GM23338 (cell line): ENCODE data around the gene TCF7. TPM values are rescaled to one million over a fixed set of nuclear protein-coding genes. Genes with fewer than 3 reads are reported as not detected.

Source experiments
- ATAC-seq: fragments of 200-7000 bp; cut with Tn5 transposase; 3 replicates; pipeline ENCODE4 v1.9.1; 2020
- DNase-seq: peaks from one replicate; pipeline ENCODE4 v3.0.0-alpha.2; 2015; ENCODE audit warnings: low spot score
- H2AFZ ChIP-seq: fragments of 200-600 bp; sonication (generic); 2 replicates; pipeline ENCODE4 v1.8.0; 2016; ENCODE audit warnings: antibody characterized with exemption, mild to moderate bottlenecking, moderate library complexity
- H3F3A ChIP-seq: fragments of 200-600 bp; sonication (generic); replicated peaks from 2 replicates; pipeline ENCODE4 v1.8.0; 2017; ENCODE audit warnings: antibody characterized with exemption, mixed run types, low read depth
- H3K27ac ChIP-seq: fragments of 200-600 bp; sonication (generic); 2 replicates; pipeline ENCODE4 v1.6.1; 2016; ENCODE audit warnings: low read depth
- H3K27me3 ChIP-seq: fragments of 200-600 bp; sonication (generic); 2 replicates; pipeline ENCODE4 v1.8.0; 2016; ENCODE audit warnings: mild to moderate bottlenecking, mixed run types, moderate library complexity; ENCODE audit not compliant: insufficient read depth
- H3K36me3 ChIP-seq: fragments of 200-600 bp; sonication (generic); 2 replicates; pipeline ENCODE4 v1.8.0; 2016; ENCODE audit warnings: mild to moderate bottlenecking; ENCODE audit not compliant: insufficient read depth
- H3K4me1 ChIP-seq: fragments of 200-600 bp; sonication (generic); 2 replicates; pipeline ENCODE4 v1.8.0; 2016; ENCODE audit warnings: mild to moderate bottlenecking, moderate library complexity; ENCODE audit not compliant: insufficient read depth
- H3K4me2 ChIP-seq: fragments of 200-600 bp; sonication (generic); 2 replicates; pipeline ENCODE4 v1.7.1; 2017; ENCODE audit warnings: mixed run types
- H3K4me3 ChIP-seq: fragments of 200-600 bp; sonication (generic); 2 replicates; pipeline ENCODE4 v1.6.1; 2016; ENCODE audit warnings: mixed run types
- H3K79me2 ChIP-seq: fragments of 200-600 bp; sonication (generic); replicated peaks from 2 replicates; pipeline ENCODE4 v1.8.0; 2017; ENCODE audit warnings: mild to moderate bottlenecking; ENCODE audit not compliant: insufficient read depth
- H3K9me2 ChIP-seq: fragments of 200-600 bp; sonication (generic); 2 replicates; pipeline ENCODE4 v1.8.0; 2017; ENCODE audit not compliant: insufficient read depth
- H4K20me1 ChIP-seq: fragments of 200-600 bp; sonication (generic); replicated peaks from 2 replicates; pipeline ENCODE4 v1.8.0; 2017; ENCODE audit warnings: mild to moderate bottlenecking; ENCODE audit not compliant: insufficient read depth
- H3K27ac Mint-ChIP-seq: 2 replicates; pipeline ENCODE4 v1.8.0; 2020; ENCODE audit warnings: inconsistent platforms, mild to moderate bottlenecking, moderate library complexity, mixed read lengths
- H3K27me3 Mint-ChIP-seq: 3 replicates; pipeline ENCODE4 v1.8.0; 2022; ENCODE audit warnings: low read depth, mild to moderate bottlenecking, moderate library complexity, mixed read lengths, inconsistent platforms; ENCODE audit not compliant: insufficient read depth, poor library complexity
- H3K36me3 Mint-ChIP-seq: 3 replicates; pipeline ENCODE4 v1.8.0; 2021; ENCODE audit warnings: low read depth, mild to moderate bottlenecking, inconsistent platforms, moderate library complexity, mixed read lengths
- H3K4me1 Mint-ChIP-seq: 3 replicates; pipeline ENCODE4 v1.8.0; 2020; ENCODE audit warnings: mild to moderate bottlenecking, inconsistent platforms, mixed read lengths
- H3K4me3 Mint-ChIP-seq: 3 replicates; pipeline ENCODE4 v1.8.0; 2021; ENCODE audit warnings: moderate library complexity, mild to moderate bottlenecking, inconsistent platforms, mixed read lengths
- H3K9me3 Mint-ChIP-seq: 3 replicates; pipeline ENCODE4 v1.8.0; 2020; ENCODE audit warnings: moderate library complexity, mild to moderate bottlenecking, inconsistent platforms, mixed read lengths
- CREB1 ChIP-seq: fragments of 250-450 bp; sonication (Bioruptor Pico); IDR thresholded peaks from 2 replicates; pipeline ENCODE4 v1.5.0; 2020; ENCODE audit warnings: low read depth, mild to moderate bottlenecking, moderate library complexity
- EZH2 ChIP-seq: fragments of 200-600 bp; sonication (generic); IDR thresholded peaks from one replicate; pipeline ENCODE4 v1.8.0; 2017; ENCODE audit warnings: antibody characterized with exemption, mild to moderate bottlenecking, low read depth; ENCODE audit not compliant: unreplicated experiment
- EZH2phosphoT487 ChIP-seq: fragments of 200-600 bp; sonication (generic); IDR thresholded peaks from one replicate; pipeline ENCODE4 v1.8.1; 2018; ENCODE audit warnings: antibody characterized with exemption; ENCODE audit not compliant: unreplicated experiment
- JUNB ChIP-seq: IDR thresholded peaks from one replicate; pipeline ENCODE4 v1.6.1; 2016; ENCODE audit warnings: antibody characterized with exemption; ENCODE audit not compliant: unreplicated experiment
- NANOG ChIP-seq: IDR thresholded peaks from 2 replicates; pipeline ENCODE4 v1.6.1; 2016; ENCODE audit warnings: antibody characterized with exemption, borderline replicate concordance
- POLR2AphosphoS5 ChIP-seq: IDR thresholded peaks from 2 replicates; pipeline ENCODE4 v1.6.1; 2016; ENCODE audit warnings: antibody characterized with exemption, low read depth
- STAT1 ChIP-seq: IDR thresholded peaks from one replicate; pipeline ENCODE4 v1.6.1; 2016; ENCODE audit warnings: antibody characterized with exemption; ENCODE audit not compliant: unreplicated experiment
- ZNF114 ChIP-seq: fragments of 250-450 bp; sonication (Bioruptor Pico); IDR thresholded peaks from 2 replicates; pipeline ENCODE4 v1.5.0; 2020; ENCODE audit warnings: mild to moderate bottlenecking, moderate library complexity
- ZNF331 ChIP-seq: fragments of 250-450 bp; sonication (Bioruptor Pico); IDR thresholded peaks from 2 replicates; pipeline ENCODE4 v1.5.0; 2020; ENCODE audit warnings: low read depth, mild to moderate bottlenecking, moderate library complexity
- polyA plus RNA-seq: library from polyadenylated mRNA; unstranded; fragments of >200 nt; fragmentation: Nextera tagmentation; extraction: Ambion mirVana; gene quantifications from 2 replicates; pipeline ENCODE4 v1.2.1, GENCODE V29; 2016
- total RNA-seq: library from RNA; depleted of rRNA; stranded (reverse); fragments of >200 nt; shearing (Covaris generic); gene quantifications from 2 replicates; pipeline ENCODE4 v1.2.3, GENCODE V29; 2014
- TF ChIP-seq, protein P1 (sequence below): IDR thresholded peaks from one replicate; pipeline ENCODE4 v1.6.1; 2018; ENCODE audit warnings: antibody characterized with exemption; ENCODE audit not compliant: unreplicated experiment
- TF ChIP-seq, protein P2 (sequence below), 2 experiments: fragments of 200-600 bp in 1 of 2; sonication (generic) in 1 of 2; conservative IDR thresholded peaks; 2 replicates each; pipeline versions ENCODE4 v1.5.1 to v1.6.1; 2016 to 2017; ENCODE audit warnings: antibody characterized with exemption in 2 of 2, low read depth in 2 of 2, mild to moderate bottlenecking in 2 of 2, moderate library complexity in 1 of 2
- TF ChIP-seq, protein P3 (sequence below): IDR thresholded peaks from 2 replicates; pipeline ENCODE4 v1.6.1; 2016; ENCODE audit warnings: antibody characterized with exemption

The TCF7 gene
- total and polyA plus RNA-seq, 2 experiments from 2014 or later = 5.6 to 8.1 TPM

DNA sequence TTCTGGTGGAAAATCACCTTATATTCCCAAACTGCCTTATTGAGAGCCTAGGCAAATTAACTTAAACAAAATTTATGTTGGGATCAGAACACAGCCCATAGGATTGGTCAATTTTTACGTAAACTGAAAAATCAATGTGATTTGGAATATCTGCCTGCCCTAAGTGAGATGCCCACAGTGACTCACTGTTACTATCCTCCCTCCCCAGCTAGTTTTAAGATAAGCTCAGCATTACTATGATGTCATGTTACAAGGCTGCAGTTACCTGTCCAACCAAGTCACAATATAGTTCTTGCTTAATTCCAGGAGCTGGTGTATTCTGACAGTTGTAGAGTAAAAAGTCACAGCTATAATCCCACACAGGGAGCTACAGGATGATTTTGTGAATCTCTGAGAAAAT, 39.2 kb downstream of the TCF7 start:
- no peak overlapping the region for H3K4me2 ChIP-seq
- H2AFZ ChIP-seq = no peak overlapping the region
- H3K27ac ChIP-seq = no peak overlapping the region
- H3K4me3 ChIP-seq = no peak overlapping the region
- Mint-ChIP-seq H3K4me1 (no peaks in the 10 kb centered on the region), H3K36me3 (peaks cover 61% of the 10 kb centered on the region), H3K9me3 (no peaks in the 10 kb centered on the region), H3K27ac (no peak overlapping the region), H3K27me3 (no peaks in the 10 kb centered on the region), H3K4me3 (no peak overlapping the region)
- no peaks in the 10 kb centered on the region for H3K27me3 ChIP-seq
- peaks cover 19% of the 10 kb centered on the region for H4K20me1 ChIP-seq
- H3K4me1 ChIP-seq = 0 out of 2 replicates have a peak, but pooled peaks cover 6% of the 10 kb centered on the region
- ATAC-seq = no peak
- H3K79me2 ChIP-seq = peaks cover 10% of the 10 kb centered on the region
- TF ChIP-seq ZNF331 (CRISPR knock-in tag) (no peak), CREB1 (no peak), ZNF114 (CRISPR knock-in tag) (no peak), STAT1 (no peak), EZH2phosphoT487 (no peak), JUNB (no peak), POLR2AphosphoS5 (no peak), EZH2 (no peak), NANOG (no peak)
- TF ChIP-seq, protein P1, sequence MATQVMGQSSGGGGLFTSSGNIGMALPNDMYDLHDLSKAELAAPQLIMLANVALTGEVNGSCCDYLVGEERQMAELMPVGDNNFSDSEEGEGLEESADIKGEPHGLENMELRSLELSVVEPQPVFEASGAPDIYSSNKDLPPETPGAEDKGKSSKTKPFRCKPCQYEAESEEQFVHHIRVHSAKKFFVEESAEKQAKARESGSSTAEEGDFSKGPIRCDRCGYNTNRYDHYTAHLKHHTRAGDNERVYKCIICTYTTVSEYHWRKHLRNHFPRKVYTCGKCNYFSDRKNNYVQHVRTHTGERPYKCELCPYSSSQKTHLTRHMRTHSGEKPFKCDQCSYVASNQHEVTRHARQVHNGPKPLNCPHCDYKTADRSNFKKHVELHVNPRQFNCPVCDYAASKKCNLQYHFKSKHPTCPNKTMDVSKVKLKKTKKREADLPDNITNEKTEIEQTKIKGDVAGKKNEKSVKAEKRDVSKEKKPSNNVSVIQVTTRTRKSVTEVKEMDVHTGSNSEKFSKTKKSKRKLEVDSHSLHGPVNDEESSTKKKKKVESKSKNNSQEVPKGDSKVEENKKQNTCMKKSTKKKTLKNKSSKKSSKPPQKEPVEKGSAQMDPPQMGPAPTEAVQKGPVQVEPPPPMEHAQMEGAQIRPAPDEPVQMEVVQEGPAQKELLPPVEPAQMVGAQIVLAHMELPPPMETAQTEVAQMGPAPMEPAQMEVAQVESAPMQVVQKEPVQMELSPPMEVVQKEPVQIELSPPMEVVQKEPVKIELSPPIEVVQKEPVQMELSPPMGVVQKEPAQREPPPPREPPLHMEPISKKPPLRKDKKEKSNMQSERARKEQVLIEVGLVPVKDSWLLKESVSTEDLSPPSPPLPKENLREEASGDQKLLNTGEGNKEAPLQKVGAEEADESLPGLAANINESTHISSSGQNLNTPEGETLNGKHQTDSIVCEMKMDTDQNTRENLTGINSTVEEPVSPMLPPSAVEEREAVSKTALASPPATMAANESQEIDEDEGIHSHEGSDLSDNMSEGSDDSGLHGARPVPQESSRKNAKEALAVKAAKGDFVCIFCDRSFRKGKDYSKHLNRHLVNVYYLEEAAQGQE = no peak
- TF ChIP-seq, protein P2, sequence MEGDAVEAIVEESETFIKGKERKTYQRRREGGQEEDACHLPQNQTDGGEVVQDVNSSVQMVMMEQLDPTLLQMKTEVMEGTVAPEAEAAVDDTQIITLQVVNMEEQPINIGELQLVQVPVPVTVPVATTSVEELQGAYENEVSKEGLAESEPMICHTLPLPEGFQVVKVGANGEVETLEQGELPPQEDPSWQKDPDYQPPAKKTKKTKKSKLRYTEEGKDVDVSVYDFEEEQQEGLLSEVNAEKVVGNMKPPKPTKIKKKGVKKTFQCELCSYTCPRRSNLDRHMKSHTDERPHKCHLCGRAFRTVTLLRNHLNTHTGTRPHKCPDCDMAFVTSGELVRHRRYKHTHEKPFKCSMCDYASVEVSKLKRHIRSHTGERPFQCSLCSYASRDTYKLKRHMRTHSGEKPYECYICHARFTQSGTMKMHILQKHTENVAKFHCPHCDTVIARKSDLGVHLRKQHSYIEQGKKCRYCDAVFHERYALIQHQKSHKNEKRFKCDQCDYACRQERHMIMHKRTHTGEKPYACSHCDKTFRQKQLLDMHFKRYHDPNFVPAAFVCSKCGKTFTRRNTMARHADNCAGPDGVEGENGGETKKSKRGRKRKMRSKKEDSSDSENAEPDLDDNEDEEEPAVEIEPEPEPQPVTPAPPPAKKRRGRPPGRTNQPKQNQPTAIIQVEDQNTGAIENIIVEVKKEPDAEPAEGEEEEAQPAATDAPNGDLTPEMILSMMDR (conservative IDR thresholded peaks at IDR 0.05; ENCODE audit: low read depth in 2 of 2) = no peak
- TF ChIP-seq, protein P3, sequence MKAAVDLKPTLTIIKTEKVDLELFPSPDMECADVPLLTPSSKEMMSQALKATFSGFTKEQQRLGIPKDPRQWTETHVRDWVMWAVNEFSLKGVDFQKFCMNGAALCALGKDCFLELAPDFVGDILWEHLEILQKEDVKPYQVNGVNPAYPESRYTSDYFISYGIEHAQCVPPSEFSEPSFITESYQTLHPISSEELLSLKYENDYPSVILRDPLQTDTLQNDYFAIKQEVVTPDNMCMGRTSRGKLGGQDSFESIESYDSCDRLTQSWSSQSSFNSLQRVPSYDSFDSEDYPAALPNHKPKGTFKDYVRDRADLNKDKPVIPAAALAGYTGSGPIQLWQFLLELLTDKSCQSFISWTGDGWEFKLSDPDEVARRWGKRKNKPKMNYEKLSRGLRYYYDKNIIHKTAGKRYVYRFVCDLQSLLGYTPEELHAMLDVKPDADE = no peak
- H3K36me3 ChIP-seq = peaks cover 37% of the 10 kb centered on the region
- H3F3A ChIP-seq = no peaks in the 10 kb centered on the region
- no peak for DNase-seq
- H3K9me2 ChIP-seq = no peaks in the 10 kb centered on the region
